OCI-LY3 (cell line): ENCODE measurements around the gene TSGA10IP.

ENCODE experiments used
- H2AFZ ChIP-seq: fragments of 200-600, 300-600 bp; shearing (Covaris generic); 2 replicates; pipeline ENCODE4 v1.6.0; 2014; ENCODE audit warnings: antibody characterized with exemption, low read depth, low read length
- H3K27ac ChIP-seq: fragments of 200-600, 300-600 bp; sonication (generic); 2 replicates; pipeline ENCODE4 v1.5.1; 2014; ENCODE audit warnings: mild to moderate bottlenecking, low read length, moderate library complexity, mixed read lengths
- H3K27me3 ChIP-seq: fragments of 200-600, 300-600 bp; sonication (generic); 2 replicates; pipeline ENCODE4 v1.6.1; 2014; ENCODE audit warnings: low read depth, low read length, mixed read lengths
- H3K36me3 ChIP-seq: fragments of 200-600, 300-600 bp; sonication (generic); replicated peaks from 2 replicates; pipeline ENCODE3; 2014; ENCODE audit warnings: low read depth, low read length, mixed read lengths
- H3K4me1 ChIP-seq: fragments of 300-600, 200-600 bp; sonication (generic); 2 replicates; pipeline ENCODE4 v1.6.1; 2014; ENCODE audit warnings: low read length, mixed read lengths
- H3K4me2 ChIP-seq: fragments of 200-600, 300-600 bp; sonication (generic); 2 replicates; pipeline ENCODE4 v1.6.1; 2014; ENCODE audit warnings: low read length, mixed read lengths
- H3K4me3 ChIP-seq: fragments of 300-600, 200-600 bp; sonication (generic); 2 replicates; pipeline ENCODE4 v1.5.1; 2014; ENCODE audit warnings: antibody characterized with exemption, mild to moderate bottlenecking, low read length, moderate library complexity
- H3K79me2 ChIP-seq: fragments of 300-600, 200-600 bp; shearing (Covaris generic); 2 replicates; pipeline ENCODE4 v1.6.1; 2014; ENCODE audit warnings: mild to moderate bottlenecking, low read length, mixed read lengths
- H3K9ac ChIP-seq: fragments of 300-600, 200-600 bp; shearing (Covaris generic); 2 replicates; pipeline ENCODE4 v1.6.0; 2014; ENCODE audit warnings: mild to moderate bottlenecking, low read length, moderate library complexity
- H3K9me3 ChIP-seq: fragments of 200-600, 300-600 bp; shearing (Covaris generic); 2 replicates; pipeline ENCODE4 v1.6.1; 2014; ENCODE audit warnings: low read length, mixed read lengths; ENCODE audit not compliant: insufficient read depth
- H4K20me1 ChIP-seq: fragments of 200-600, 300-600 bp; sonication (generic); 2 replicates; pipeline ENCODE4 v1.6.1; 2016; ENCODE audit warnings: low read length, mixed read lengths; ENCODE audit not compliant: insufficient read depth
- EZH2phosphoT487 ChIP-seq: fragments of 200-600 bp; shearing (Covaris generic); IDR thresholded peaks from 2 replicates; pipeline ENCODE4 v1.6.1; 2018; ENCODE audit warnings: antibody characterized with exemption, mixed run types, low read depth
- TF ChIP-seq, protein P1 (sequence below): fragments of 200-600, 300-600 bp; sonication (generic); IDR thresholded peaks from 2 replicates; pipeline ENCODE4 v1.5.1; 2014; ENCODE audit warnings: antibody characterized with exemption, low read length, low read depth

The TSGA10IP gene

DNA sequence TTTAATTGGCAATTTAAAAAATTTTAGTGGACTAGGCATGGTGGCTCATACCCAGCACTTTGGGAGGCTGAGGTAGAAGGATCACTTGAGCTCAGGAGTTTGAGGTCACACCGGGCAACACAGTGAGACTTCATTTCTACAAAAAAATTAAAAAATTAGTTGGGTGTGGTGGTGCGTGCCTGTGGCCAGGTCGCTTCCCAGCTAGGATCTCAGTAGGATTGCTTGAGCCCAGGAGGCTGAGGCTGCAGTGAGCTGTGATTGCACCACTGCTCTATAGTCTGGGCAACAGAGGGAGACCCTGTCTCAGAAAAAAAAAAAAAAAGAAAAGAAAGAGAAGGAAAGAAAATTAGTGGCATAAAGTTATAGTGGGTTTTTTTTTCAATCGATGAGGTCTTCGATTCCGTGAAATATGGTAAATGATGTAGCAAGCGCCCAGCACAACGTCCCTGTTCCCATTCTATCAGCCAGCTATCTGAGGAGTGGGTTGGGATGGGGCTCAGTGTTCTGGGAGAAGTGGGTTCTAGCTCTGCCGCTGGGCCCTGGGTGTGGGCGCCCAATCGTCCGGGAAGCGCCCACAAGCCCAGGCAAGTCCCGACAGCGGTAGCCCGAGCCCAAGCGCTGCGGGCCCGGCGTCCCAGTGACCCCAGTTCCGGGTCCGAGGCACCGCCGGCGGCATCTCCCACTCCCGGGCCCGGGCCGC lies 46.5 kb upstream of the TSGA10IP start:
- TF ChIP-seq EZH2phosphoT487, result no peak
- TF ChIP-seq, protein P1, sequence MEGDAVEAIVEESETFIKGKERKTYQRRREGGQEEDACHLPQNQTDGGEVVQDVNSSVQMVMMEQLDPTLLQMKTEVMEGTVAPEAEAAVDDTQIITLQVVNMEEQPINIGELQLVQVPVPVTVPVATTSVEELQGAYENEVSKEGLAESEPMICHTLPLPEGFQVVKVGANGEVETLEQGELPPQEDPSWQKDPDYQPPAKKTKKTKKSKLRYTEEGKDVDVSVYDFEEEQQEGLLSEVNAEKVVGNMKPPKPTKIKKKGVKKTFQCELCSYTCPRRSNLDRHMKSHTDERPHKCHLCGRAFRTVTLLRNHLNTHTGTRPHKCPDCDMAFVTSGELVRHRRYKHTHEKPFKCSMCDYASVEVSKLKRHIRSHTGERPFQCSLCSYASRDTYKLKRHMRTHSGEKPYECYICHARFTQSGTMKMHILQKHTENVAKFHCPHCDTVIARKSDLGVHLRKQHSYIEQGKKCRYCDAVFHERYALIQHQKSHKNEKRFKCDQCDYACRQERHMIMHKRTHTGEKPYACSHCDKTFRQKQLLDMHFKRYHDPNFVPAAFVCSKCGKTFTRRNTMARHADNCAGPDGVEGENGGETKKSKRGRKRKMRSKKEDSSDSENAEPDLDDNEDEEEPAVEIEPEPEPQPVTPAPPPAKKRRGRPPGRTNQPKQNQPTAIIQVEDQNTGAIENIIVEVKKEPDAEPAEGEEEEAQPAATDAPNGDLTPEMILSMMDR, result no peak
- Histone ChIP-seq H3K27ac (no peak overlapping the region), H3K4me1 (peaks cover 4% of the 10 kb centered on the region), H3K79me2 (no peaks in the 10 kb centered on the region), H3K9me3 (no peaks in the 10 kb centered on the region), H3K4me3 (no peak overlapping the region), H3K4me2 (no peak overlapping the region), H3K27me3 (peaks cover 21% of the 10 kb centered on the region; the same call in 1 of the 2 replicates), H2AFZ (no peak overlapping the region), H3K9ac (no peak overlapping the region), H4K20me1 (no peaks in the 10 kb centered on the region), H3K36me3 (no peaks in the 10 kb centered on the region)

DNA sequence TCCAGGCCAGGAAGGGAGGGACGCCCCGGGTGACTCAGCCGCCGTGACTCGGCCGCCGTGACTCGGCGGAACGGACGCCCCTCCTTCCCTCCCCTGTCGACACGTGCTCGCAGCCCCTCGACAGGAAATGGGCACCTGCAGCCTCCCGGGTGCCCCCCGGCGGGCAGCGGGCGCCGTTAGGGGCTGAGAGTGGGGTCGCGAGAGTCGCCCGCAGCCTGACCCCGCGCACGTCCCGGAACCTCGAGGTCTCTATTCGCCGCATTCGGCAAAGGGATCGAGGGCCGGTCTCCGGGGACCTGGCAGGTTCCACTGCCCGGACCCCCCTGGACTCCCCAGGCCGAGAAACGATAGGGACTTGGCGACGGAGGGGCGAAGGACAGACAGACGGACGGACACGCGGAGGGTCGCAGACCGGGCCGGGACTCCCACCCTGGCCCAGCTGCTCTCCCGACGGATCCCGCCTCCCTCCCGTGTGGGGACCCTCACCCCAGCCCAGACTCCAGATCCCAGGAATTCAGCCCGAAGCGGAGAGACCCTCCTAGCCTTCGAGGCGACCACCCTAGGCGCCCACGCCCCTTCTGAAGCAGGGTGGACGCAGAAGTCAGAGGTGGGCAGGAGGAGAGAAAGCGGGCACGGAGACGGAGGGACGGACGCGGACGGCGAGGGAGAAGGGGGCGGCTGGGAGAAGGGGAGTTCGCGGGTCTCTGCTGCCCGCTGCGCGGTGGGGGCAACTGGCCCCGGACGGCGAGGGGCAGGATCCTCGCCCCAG lies 45.7 kb upstream of the TSGA10IP start:
- Histone ChIP-seq H3K27ac (no peak overlapping the region), H3K4me2 (peak overlapping the region; percentile 59; the same call in 1 of the 2 replicates), H3K4me1 (no peaks in the 10 kb centered on the region), H3K9ac (no peak overlapping the region), H3K4me3 (no peak overlapping the region), H3K79me2 (no peaks in the 10 kb centered on the region), H3K27me3 (peaks cover 21% of the 10 kb centered on the region; the same call in 1 of the 2 replicates), H4K20me1 (no peaks in the 10 kb centered on the region), H2AFZ (no peak overlapping the region), H3K9me3 (no peaks in the 10 kb centered on the region), H3K36me3 (no peaks in the 10 kb centered on the region)
- TF ChIP-seq EZH2phosphoT487, result no peak
- TF ChIP-seq, protein P1, result no peak

DNA sequence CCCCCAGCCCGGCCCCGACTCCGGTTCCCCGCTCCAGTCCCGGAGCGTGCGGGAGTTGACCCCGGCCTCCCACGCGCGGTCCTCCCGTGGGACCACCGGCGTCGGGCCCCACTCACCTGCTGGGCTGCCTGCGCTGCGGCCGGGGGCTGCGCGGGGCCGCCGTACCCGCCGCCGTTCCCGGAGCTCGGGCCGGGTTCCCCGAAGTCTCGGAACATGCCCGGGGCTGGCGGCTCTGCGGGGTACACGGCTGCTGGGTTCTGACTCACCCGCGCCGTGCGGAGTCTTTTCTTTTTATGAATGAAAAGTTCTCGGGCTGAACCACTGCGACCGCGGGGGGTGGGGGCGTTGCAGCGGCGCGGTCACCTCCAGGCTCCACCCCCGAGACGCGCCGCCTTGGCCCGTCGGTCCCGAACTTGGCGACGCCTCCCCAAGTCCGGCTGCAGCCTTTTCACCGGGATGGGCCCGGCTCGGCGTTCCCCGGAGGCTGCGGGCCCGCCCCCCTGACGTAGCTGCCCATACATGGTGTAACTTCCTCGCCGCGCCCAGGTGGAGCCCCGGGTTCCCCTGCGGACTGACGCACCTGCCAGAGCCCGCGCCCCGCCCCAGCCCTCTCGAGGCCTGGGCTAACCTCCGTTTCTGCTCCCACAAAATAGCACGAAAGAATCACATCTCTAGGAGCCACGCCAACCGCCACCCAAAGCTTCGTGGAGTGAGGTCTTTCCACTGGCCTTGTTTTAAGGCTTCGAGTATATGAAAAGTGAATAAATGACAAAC lies 45.0 kb upstream of the TSGA10IP start, which contains the start of gene FOSL1:
Gene FOSL1 (minus strand): TSS at position 264 of the 774 bp plus-strand sequence. CDS start 49 bp downstream, at position 215.
- peak within 1 kb of the TSS; percentile 59 for H3K4me2 ChIP-seq
- H3K79me2 ChIP-seq, result no peaks in the 10 kb centered on the region
- no peak for TF ChIP-seq EZH2phosphoT487
- TF ChIP-seq, protein P1, result no peak
- peaks cover 21% of the 10 kb centered on the region; the same call in 1 of the 2 replicates for H3K27me3 ChIP-seq
- H3K4me1 ChIP-seq, result no peaks in the 10 kb centered on the region
- no peaks in the 10 kb centered on the region for H4K20me1 ChIP-seq
- peak within 1 kb of the TSS; percentile 68 for H3K4me3 ChIP-seq
- no peak within 1 kb of the TSS for H3K27ac ChIP-seq
- H3K9me3 ChIP-seq, result no peaks in the 10 kb centered on the region
- H3K9ac ChIP-seq, result no peak within 1 kb of the TSS
- H2AFZ ChIP-seq, result no peak within 1 kb of the TSS
- no peaks in the 10 kb centered on the region for H3K36me3 ChIP-seq

DNA sequence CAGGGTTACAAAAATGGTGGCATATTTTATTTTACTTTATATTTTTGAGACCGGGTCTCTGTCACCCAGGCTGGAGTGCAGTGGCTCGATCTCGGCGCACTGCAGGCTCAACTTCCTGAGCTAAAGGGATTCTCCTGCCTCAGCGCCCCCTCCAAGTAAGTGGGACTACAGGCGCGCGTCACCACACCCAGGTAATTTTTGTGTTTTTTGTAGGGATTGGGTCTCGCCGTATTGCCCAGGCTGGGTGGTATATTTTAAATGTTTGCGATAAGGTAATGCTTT lies 44.4 kb upstream of the TSGA10IP start:
- H2AFZ ChIP-seq, result no peak overlapping the region
- no peaks in the 10 kb centered on the region for H3K79me2 ChIP-seq
- no peaks in the 10 kb centered on the region for H3K9me3 ChIP-seq
- H4K20me1 ChIP-seq, result no peaks in the 10 kb centered on the region
- peak overlapping the region; percentile 68 for H3K4me3 ChIP-seq
- H3K27me3 ChIP-seq, result peaks cover 25% of the 10 kb centered on the region; the same call in 1 of the 2 replicates
- no peaks in the 10 kb centered on the region for H3K36me3 ChIP-seq
- H3K27ac ChIP-seq, result no peak overlapping the region
- no peak for TF ChIP-seq EZH2phosphoT487
- TF ChIP-seq, protein P1, result no peak
- no peaks in the 10 kb centered on the region for H3K4me1 ChIP-seq
- H3K9ac ChIP-seq, result no peak overlapping the region
- H3K4me2 ChIP-seq, result peak overlapping the region; percentile 59
